ENCODE results near the gene CASP8.
"Not testable (repeated sequence)": the region's sequence is repeated elsewhere in the genome, so short reads cannot be mapped to it uniquely, and the experiment has no call there.

- TF ChIP-seq CTCF (IDR thresholded peaks at IDR 0.05; ENCODE audit: poor library complexity, severe bottlenecking); POLR2AphosphoS5 (IDR thresholded peaks at IDR 0.05); TAF1 (IDR thresholded peaks at IDR 0.05; ENCODE audit: low read depth): not testable (repeated sequence)
Observed at GRCh38 chr2:201239167-201239935, 21.0 kb upstream of the CASP8 start.

Data from neural cell (in vitro differentiated cells).